ENCODE data around the gene DCLRE1B.

DNA sequence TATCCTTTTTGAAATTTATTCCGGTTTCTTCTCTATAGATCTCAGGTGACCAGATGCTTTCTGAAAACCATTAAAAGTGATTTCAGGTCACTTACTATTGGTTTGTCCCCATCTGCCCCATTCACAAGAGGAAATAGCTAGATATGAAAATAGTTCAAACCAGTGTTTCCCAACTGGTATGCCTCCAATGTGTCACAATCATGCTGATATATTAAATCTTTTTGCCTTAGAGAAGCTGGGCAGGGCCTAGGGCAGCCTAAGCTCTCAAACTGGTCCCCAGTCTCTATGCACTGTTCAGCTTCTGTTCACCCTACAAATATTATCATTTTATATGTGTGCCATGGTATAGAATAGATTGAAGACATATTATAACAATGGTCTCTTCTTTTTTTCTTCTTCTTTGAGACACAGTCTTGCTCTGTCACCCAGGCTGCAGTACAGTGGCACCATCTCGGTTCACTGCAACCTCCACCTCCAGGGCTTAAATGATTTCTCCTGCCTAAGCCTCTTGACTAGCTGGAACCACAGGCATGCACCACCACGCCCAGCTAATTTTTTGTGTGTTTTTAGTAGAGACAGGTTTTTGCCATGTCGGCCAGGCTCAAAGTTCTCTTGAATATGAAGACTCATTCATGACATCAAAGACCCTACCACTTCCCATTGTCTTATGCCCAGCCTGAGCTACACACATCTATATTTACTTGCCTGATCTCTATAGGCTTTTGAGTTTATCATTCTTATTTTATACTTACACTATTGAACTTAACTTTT, 49.3 kb upstream of the DCLRE1B start:
- TF ChIP-seq, protein P1, sequence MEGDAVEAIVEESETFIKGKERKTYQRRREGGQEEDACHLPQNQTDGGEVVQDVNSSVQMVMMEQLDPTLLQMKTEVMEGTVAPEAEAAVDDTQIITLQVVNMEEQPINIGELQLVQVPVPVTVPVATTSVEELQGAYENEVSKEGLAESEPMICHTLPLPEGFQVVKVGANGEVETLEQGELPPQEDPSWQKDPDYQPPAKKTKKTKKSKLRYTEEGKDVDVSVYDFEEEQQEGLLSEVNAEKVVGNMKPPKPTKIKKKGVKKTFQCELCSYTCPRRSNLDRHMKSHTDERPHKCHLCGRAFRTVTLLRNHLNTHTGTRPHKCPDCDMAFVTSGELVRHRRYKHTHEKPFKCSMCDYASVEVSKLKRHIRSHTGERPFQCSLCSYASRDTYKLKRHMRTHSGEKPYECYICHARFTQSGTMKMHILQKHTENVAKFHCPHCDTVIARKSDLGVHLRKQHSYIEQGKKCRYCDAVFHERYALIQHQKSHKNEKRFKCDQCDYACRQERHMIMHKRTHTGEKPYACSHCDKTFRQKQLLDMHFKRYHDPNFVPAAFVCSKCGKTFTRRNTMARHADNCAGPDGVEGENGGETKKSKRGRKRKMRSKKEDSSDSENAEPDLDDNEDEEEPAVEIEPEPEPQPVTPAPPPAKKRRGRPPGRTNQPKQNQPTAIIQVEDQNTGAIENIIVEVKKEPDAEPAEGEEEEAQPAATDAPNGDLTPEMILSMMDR (IDR thresholded peaks at IDR 0.05): no peak
- no peak for TF ChIP-seq POLR2A (IDR thresholded peaks at IDR 0.05)

Data from heart left ventricle (tissue), 13 donors.